NCI-H2196 (cell line): Measurements from ENCODE around the gene MYL7.

Experiments
- DNase-seq: peaks from one replicate; lab custom pipeline; 2025; ENCODE audit not compliant: unreplicated experiment; lab: John Stamatoyannopoulos, UW

The MYL7 gene

GRCh38 chr7:44112997-44113763, 28.0 kb downstream of the MYL7 start:
- no peak for DNase-seq

- no peak for DNase-seq
Measured at GRCh38 chr7:44112231-44112996, 28.7 kb downstream of the MYL7 start.

DNA sequence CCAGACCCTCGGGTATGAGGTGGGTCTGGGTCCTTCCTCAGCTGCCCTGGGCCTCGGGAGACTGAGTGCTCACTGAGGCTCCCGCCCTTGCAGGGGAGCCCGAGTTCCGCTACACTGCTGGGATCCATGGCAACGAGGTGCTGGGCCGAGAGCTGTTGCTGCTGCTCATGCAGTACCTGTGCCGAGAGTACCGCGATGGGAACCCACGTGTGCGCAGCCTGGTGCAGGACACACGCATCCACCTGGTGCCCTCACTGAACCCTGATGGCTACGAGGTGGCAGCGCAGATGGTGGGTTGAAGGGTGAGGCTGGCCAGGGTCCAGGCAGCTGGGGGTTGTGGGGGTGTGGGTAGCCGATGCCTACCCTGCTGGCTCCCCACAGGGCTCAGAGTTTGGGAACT, 29.4 kb downstream of the MYL7 start:
- DNase-seq, result no peak

- DNase-seq, result no peak
Measured at GRCh38 chr7:44110719-44111635, 30.2 kb downstream of the MYL7 start.

GRCh38 chr7:44109991-44110390, 31.1 kb downstream of the MYL7 start:
- DNase-seq, result no peak

DNA sequence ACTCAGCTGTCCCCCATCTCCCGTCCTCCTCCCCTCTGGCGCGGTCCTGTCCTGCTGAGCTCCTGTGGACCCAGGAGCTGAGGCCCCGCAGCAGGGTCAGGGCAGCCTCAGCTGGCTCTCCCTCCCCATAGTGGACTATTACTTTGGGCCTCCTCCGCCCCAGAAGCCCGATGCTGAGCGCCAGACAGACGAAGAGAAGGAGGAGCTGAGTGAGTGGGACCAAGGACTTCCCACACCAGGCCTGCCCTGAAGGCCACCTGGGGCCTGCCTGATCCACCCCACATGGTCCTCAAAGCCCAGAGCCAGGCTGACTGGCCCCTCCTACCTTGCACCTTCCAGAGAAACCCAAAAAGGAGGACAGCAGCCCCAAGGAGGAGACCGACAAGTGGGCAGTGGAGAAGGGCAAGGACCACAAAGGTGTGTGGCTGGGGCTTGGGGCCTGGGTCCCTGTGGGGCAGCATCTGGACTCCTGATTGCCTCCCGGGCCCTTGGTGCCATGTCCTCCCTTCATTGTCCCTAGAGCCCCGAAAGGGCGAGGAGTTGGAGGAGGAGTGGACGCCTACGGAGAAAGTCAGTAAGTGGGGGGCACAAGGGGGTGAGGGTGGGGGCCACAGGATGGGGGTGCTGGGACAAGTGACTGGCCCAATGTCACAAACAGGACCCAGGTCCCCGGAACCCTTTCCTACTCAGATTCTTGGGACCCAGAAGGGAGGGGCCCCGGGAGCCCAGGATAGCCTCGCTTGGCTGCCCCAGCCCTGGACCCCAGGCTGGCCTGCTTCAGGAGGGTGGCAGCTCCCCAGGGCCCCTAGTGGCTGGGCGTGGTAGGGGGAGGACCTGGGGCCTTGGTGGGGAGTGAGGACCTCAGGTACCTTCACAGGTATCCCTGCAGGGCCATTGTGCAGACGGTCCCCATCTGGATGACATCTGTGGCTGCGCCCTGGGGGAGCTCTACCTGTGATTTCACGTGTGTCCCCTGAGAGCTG, 32.1 kb downstream of the MYL7 start:
- DNase-seq, result no peak

DNA sequence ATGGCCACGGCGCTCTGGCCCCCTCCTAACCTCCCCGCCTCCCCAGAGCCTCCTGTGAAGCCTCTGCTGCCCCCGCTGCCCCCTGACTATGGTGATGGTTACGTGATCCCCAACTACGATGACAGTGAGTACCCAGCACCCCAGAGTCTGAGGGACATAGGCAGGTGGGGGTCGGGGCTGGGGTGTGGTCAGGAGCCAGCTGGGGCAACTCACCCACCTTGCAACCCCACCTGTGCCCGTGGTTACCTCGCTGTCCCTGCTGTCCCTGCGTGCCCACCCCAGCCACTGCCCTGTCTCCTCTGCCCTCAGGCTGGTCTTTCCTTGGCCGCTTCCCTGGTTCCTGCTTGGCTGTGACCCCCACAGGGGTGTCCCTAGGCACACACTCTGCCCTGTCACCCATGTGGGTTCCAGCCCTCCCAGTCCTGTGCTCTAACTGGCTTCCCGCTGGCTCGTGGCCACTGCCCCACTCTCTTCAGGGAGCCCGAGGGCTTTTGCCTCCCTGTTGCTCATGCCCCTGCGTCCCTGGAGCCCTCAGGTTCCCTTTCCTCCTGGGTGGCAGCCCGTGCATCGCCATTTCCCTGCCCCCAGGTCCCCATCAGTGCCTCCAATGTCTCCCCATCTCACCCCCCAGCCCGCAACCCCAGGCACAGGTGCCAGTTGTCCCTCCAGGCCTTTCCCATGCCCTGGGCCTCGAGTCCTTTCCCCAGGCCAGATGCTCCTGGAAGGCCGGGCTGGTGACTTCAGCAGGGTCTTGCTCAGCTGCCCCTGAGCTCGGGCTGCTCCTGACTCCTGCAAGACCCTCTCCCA, 33.0 kb downstream of the MYL7 start:
- DNase-seq, result no peak

DNA sequence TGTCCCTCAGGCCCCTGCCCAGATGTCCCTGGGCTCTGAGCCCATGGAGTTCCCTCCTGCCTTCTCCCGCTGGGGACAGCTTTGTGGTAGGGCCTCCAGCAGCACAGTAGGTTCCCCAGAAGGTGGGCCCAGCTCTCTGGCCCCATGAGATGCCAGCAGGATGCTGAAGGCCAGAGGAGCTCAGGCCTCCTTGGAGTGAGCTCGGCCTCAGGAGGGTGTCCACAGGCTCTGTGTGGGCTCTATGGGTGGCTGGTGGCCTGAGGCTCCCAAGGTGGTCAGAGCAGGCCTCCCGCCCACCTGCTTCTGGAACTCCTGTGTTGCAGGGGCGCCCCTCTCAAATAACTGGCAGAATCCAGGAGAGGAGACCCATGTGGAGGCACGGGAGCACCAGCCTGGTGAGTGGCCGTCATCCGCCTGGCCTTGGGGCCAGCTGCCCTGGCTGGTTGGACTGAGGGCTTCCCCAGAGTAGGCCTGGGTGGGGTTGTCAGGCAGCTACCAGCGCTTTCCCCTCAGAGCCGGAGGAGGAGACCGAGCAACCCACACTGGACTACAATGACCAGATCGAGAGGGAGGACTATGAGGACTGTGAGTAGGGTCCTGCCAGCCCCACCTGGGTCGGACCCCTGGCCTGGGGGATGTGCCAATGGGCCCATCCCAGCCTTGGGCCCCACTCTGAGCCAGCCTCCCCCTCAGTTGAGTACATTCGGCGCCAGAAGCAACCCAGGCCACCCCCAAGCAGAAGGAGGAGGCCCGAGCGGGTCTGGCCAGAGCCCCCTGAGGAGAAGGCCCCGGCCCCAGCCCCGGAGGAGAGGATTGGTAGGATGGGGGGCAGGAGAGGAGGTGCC, 33.8 kb downstream of the MYL7 start:
- no peak for DNase-seq

- DNase-seq, result no peak
Measured at GRCh38 chr7:44106311-44107065, 34.6 kb downstream of the MYL7 start.

GRCh38 chr7:44105832-44106231, 35.3 kb downstream of the MYL7 start:
- no peak for DNase-seq

- DNase-seq, result no peak
Measured at GRCh38 chr7:44104860-44105771, 36.0 kb downstream of the MYL7 start.

DNA sequence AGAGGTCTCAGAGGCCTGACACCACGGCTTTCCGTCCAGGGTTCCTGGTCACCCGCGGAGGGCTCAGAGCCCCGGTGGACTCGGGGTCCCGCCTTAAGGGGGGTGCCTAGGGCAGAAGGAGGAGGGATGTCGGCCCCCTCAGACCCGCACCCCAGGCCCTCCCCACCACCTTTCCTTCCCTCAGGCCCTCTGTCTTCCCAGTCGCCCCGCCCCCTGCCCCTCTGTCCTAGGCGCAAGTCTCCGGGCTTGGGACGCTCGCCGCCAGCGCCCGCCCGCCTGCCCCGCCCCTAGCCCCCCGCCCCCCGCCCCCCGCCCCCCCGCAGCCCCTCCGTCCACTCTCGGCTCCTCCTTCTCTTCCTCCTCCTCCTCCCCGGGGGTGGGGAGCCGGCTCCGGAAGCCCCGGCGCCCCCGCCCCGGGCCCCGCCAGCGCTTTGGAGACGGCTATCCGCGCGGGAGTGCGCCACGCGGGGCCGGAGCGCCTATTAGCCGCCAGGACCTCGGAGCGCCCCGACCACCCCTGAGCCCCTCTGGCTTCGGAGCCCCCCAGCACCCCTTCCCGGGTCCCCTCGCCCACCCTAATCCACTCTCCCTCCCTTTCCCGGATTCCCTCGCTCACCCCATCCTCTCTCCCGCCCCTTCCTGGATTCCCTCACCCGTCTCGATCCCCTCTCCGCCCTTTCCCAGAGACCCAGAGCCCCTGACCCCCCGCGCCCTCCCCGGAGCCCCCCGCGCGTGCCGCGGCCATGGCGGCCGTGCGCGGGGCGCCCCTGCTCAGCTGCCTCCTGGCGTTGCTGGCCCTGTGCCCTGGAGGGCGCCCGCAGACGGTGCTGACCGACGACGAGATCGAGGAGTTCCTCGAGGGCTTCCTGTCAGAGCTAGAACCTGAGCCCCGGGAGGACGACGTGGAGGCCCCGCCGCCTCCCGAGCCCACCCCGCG, 36.9 kb downstream of the MYL7 start, which contains the start of gene AEBP1:
Gene AEBP1 (plus strand): TSS at position 423 of the 937 bp plus-strand sequence. CDS start 321 bp downstream, at position 744.
- no peak for DNase-seq

GRCh38 chr7:44103566-44103922, 37.6 kb downstream of the MYL7 start:
- no peak for DNase-seq

DNA sequence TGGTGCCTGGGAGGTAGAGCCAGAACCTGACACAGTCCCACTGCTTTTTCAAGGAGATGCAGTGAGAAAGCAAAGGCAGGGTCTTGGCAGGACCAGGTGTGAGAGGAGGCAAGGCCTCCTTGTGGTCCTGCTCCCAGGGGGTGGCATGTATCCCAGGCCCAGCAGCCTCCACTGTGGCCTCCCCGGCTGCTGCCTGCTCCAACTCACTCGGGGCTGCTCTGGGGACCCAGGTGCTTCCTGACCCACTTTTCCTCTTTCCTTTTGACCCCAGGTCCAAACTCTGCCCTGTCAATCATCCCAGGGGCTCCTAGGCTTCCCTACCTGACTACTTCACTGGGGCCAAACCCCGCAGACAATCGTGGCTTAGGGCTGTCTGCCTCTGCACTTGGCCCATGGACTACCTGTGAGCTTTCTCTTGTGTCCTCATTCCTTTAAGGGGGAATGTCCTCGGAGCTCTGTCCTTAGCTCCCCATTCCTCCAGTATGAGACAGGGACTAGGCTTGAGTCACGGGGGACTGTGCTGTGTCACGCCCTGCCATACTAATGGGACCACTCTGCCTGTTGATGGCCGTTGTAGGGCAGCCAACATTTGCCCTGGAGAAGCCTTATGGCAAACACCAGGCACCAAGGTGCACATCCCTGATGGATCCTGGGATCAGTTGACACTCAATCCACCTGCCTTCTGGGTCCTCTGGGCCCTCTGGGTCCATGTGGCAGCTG, 38.1 kb downstream of the MYL7 start:
- DNase-seq, result no peak
